HCT116 (cell line): ENCODE results near the gene IZUMO4. TPM values are rescaled to one million over a fixed set of nuclear protein-coding genes. Genes with fewer than 3 reads are reported as not detected.

Source experiments
- ATAC-seq: fragments of 200-7000 bp; cut with Tn5 transposase; 2 replicates; pipeline ENCODE4 v1.9.1; 2020; ENCODE audit warnings: mild to moderate bottlenecking, moderate library complexity
- BruUV-seq: library from RNA; stranded (reverse); fragments of 400-500 nt; replicated peaks from 2 replicates; lab custom pipeline; 2021; lab: Mats Ljungman, UMichigan
- CTCF ChIA-PET: fragments of 300-600 bp; sonication (Branson Sonifier 250); formaldehyde crosslinking; loops from one replicate; lab custom pipeline; 2021; ENCODE audit warnings: antibody characterized with exemption; lab: Charles Lee
- POLR2A ChIA-PET: fragments of 300-600, 350-600 bp; sonication (Branson Sonifier 250); formaldehyde crosslinking; loops from one replicate; lab custom pipeline; 2021; ENCODE audit warnings: antibody characterized with exemption; lab: Charles Lee
- RAD21 ChIA-PET, 2 experiments: fragments of 300-600 bp; sonication (Branson Sonifier 250); formaldehyde crosslinking; loops; one replicate each; lab custom pipeline; 2023; ENCODE audit warnings: low total read pairs in 2 of 2; ENCODE audit not compliant: uncharacterized antibody in 2 of 2, unreplicated experiment in 2 of 2, low non-redundant PET in 1 of 2; lab: Charles Lee
- DNase-seq: peaks from one replicate; pipeline ENCODE4 v3.0.0-alpha.2; 2010; ENCODE audit warnings: low read depth, low spot score
- H2AFZ ChIP-seq: fragments of 200-600 bp; shearing (Covaris generic), sonication (generic); 2 replicates; pipeline ENCODE4 v1.6.1; 2017; ENCODE audit warnings: low read depth, mixed run types, mixed read lengths, antibody characterized with exemption, low read length; ENCODE audit not compliant: poor library complexity, severe bottlenecking
- H3K27ac ChIP-seq: 2 replicates; pipeline ENCODE4 v1.5.1; 2012; ENCODE audit warnings: low read depth, low read length
- H3K27me3 ChIP-seq: fragments of 200-600 bp; sonication (generic); 2 replicates; pipeline ENCODE4 v1.6.1; 2016; ENCODE audit warnings: mixed run types, low read length, mixed read lengths; ENCODE audit not compliant: insufficient read depth
- H3K36me3 ChIP-seq, 2 experiments: fragments of 200-500 bp in 1 of 2; fragments of 200-600 bp in 1 of 2; sonication (Bioruptor generic) in 1 of 2; sonication (generic) in 1 of 2; 2 replicates each; pipeline versions ENCODE4 v1.5.1 to v1.6.1; 2014 to 2016; ENCODE audit warnings: low read length in 2 of 2, inconsistent platforms in 1 of 2, mixed read lengths in 1 of 2, mixed run types in 1 of 2; ENCODE audit not compliant: insufficient read depth in 2 of 2, control insufficient read depth in 1 of 2
- H3K4me1 ChIP-seq, 2 experiments: fragments of 200-600 bp in 1 of 2; sonication (generic) in 1 of 2; 2 replicates each; pipeline versions ENCODE4 v1.5.1 to v1.6.1; 2012 to 2017; ENCODE audit warnings: low read length in 2 of 2, inconsistent platforms in 1 of 2, mild to moderate bottlenecking in 1 of 2, mixed read lengths in 1 of 2, mixed run types in 1 of 2, moderate library complexity in 1 of 2; ENCODE audit not compliant: insufficient read depth in 2 of 2, control insufficient read depth in 1 of 2
- H3K4me2 ChIP-seq: fragments of 200-600 bp; sonication (generic); 2 replicates; pipeline ENCODE4 v1.6.1; 2017; ENCODE audit warnings: mixed run types, low read length, mixed read lengths
- H3K4me3 ChIP-seq, 2 experiments: fragments of 200-600 bp in 1 of 2; sonication (generic) in 1 of 2; replicated peaks in 1 of 2; 2 replicates each; pipeline ENCODE4 v1.5.1; 2011 to 2016; ENCODE audit warnings: low read length in 2 of 2, control low read depth in 1 of 2, low read depth in 1 of 2, mild to moderate bottlenecking in 1 of 2, mixed read lengths in 1 of 2, mixed run types in 1 of 2
- H3K79me2 ChIP-seq: fragments of 200-600 bp; sonication (generic); 2 replicates; pipeline ENCODE4 v1.6.1; 2017; ENCODE audit warnings: mild to moderate bottlenecking, mixed run types, low read length, moderate library complexity, mixed read lengths; ENCODE audit not compliant: insufficient read depth
- H3K9ac ChIP-seq: fragments of 200-600 bp; sonication (generic); 2 replicates; pipeline ENCODE4 v1.6.1; 2016; ENCODE audit warnings: low read length, mixed read lengths
- H3K9me2 ChIP-seq: fragments of 200-600 bp; sonication (generic), shearing (Covaris generic); 2 replicates; pipeline ENCODE4 v1.6.1; 2017; ENCODE audit warnings: mixed run types, mild to moderate bottlenecking, moderate library complexity; ENCODE audit not compliant: insufficient read depth
- H3K9me3 ChIP-seq, 2 experiments: fragments of 200-500 bp in 1 of 2; fragments of 200-600 bp in 1 of 2; sonication (Bioruptor generic) in 1 of 2; sonication (generic) in 1 of 2; 2 replicates each; pipeline ENCODE4 v1.6.1; 2014 to 2017; ENCODE audit warnings: low read length in 2 of 2, mixed read lengths in 2 of 2, inconsistent platforms in 1 of 2, low read depth in 1 of 2, mild to moderate bottlenecking in 1 of 2, mixed run types in 1 of 2, moderate library complexity in 1 of 2; ENCODE audit not compliant: control insufficient read depth in 1 of 2, insufficient read depth in 1 of 2
- H4K20me1 ChIP-seq: fragments of 200-600 bp; sonication (generic), shearing (Covaris generic); 2 replicates; pipeline ENCODE4 v1.6.1; 2017; ENCODE audit warnings: mixed run types, mild to moderate bottlenecking, moderate library complexity; ENCODE audit not compliant: insufficient read depth
- CBX3 ChIP-seq: IDR thresholded peaks from 2 replicates; pipeline ENCODE4 v1.6.1; 2012; ENCODE audit warnings: low read depth
- ELF1 ChIP-seq: IDR thresholded peaks from 2 replicates; pipeline ENCODE4 v1.6.1; 2012; ENCODE audit warnings: low read depth, borderline replicate concordance
- EZH2 ChIP-seq: fragments of 200-600 bp; sonication (generic); IDR thresholded peaks from 2 replicates; pipeline ENCODE4 v1.6.1; 2017; ENCODE audit warnings: antibody characterized with exemption, mixed run types
- POLR2A ChIP-seq: IDR thresholded peaks from 2 replicates; pipeline ENCODE4 v1.7.0; 2011; ENCODE audit warnings: borderline replicate concordance; ENCODE audit not compliant: insufficient read depth, insufficient read length; ENCODE audit errors: extremely low read depth
- POLR2AphosphoS5 ChIP-seq: IDR thresholded peaks from 2 replicates; pipeline ENCODE4 v1.6.1; 2011; ENCODE audit warnings: mild to moderate bottlenecking, low read depth, low read length, moderate library complexity
- SP1 ChIP-seq: IDR thresholded peaks from 2 replicates; pipeline ENCODE4 v1.6.1; 2012; ENCODE audit warnings: low read depth
- SRF ChIP-seq: IDR thresholded peaks from 2 replicates; pipeline ENCODE4 v1.6.1; 2012; ENCODE audit warnings: low read depth
- TCF7L2 ChIP-seq: IDR thresholded peaks from 2 replicates; pipeline ENCODE4 v1.7.0; 2011; ENCODE audit warnings: borderline replicate concordance, inconsistent platforms; ENCODE audit not compliant: insufficient read depth, insufficient read length; ENCODE audit errors: extremely low read depth
- intact Hi-C: fragments of 100-400 bp; cut with micrococcal nuclease; formaldehyde crosslinking; loops from 2 replicates; pipeline ENCODE4 v1.10.0; 2022
- total RNA-seq: library from RNA; stranded (reverse); gene quantifications from one replicate; pipeline ENCODE4 v1.2.1, GENCODE V29; 2021; ENCODE audit not compliant: unreplicated experiment

Gene IZUMO4
- total RNA-seq, 1 experiment from 2014 or later, result 6.1 TPM

- BruUV-seq, result no TSS peak
- Histone ChIP-seq H4K20me1 (no peaks in the 10 kb centered on the region), H3K9me2 (no peaks in the 10 kb centered on the region), H3K4me3 (no peak overlapping the region), H3K36me3 (peaks cover 14 to 23% of the 10 kb centered on the region in 2 experiments), H2AFZ (no peak overlapping the region), H3K9ac (no peak overlapping the region), H3K9me3 (no peaks in the 10 kb centered on the region), H3K4me1 (no peaks in the 10 kb centered on the region), H3K27me3 (no peaks in the 10 kb centered on the region), H3K4me2 (no peak overlapping the region), H3K27ac (no peak overlapping the region), H3K79me2 (peaks cover 90% of the 10 kb centered on the region)
- intact Hi-C loops, result no loop called here
- RAD21 ChIA-PET, result no interaction called here
- DNase-seq (no peak), ATAC-seq (no peak)
- CTCF ChIA-PET, result no interaction called here
- POLR2A ChIA-PET, result no interaction called here
- TF ChIP-seq TCF7L2 (no peak), SRF (no peak)
These were observed 43.4 kb downstream of the IZUMO4 start for GRCh38 chr19:2140138-2140569.

- H2AFZ ChIP-seq, result no peak overlapping the region
- peaks cover 93% of the 10 kb centered on the region for H3K79me2 ChIP-seq
- H3K27me3 ChIP-seq, result no peaks in the 10 kb centered on the region
- DNase-seq (no peak), ATAC-seq (no peak)
- no peaks in the 10 kb centered on the region for H3K9me3 ChIP-seq
- ChIA-PET CTCF (no interaction called here), POLR2A (no interaction called here), RAD21 (no interaction called here)
- H3K4me2 ChIP-seq, result no peak overlapping the region
- no peak overlapping the region for H3K9ac ChIP-seq
- H3K36me3 ChIP-seq, result peaks cover 9 to 18% of the 10 kb centered on the region in 2 experiments; a peak in 3 of 4 replicates
- no peak overlapping the region for H3K4me3 ChIP-seq
- intact Hi-C loops, result no loop called here
- no peaks in the 10 kb centered on the region for H4K20me1 ChIP-seq
- H3K4me1 ChIP-seq, result no peaks in the 10 kb centered on the region
- no peak overlapping the region for H3K27ac ChIP-seq
- no peak for TF ChIP-seq ELF1
- TF ChIP-seq POLR2AphosphoS5, result no peak
- TF ChIP-seq POLR2A, result no peak
- TF ChIP-seq EZH2, result no peak
- TF ChIP-seq CBX3, result no peak
- no peak for TF ChIP-seq SP1
- no peaks in the 10 kb centered on the region for H3K9me2 ChIP-seq
- no TSS peak for BruUV-seq
These were observed 45.6 kb downstream of the IZUMO4 start for GRCh38 chr19:2142173-2142829.
